IMR-90 (cell line): ENCODE measurements around the gene GALNT17. TPM values are rescaled to one million over a fixed set of nuclear protein-coding genes. Genes with fewer than 3 reads are reported as not detected.

Experiments used
- ATAC-seq: fragments of 200-7000 bp; cut with Tn5 transposase; 2 replicates; pipeline ENCODE4 v1.9.1; 2020; ENCODE audit warnings: low read depth, mild to moderate bottlenecking, moderate library complexity
- BruUV-seq: library from RNA; stranded (reverse); fragments of 400-500 nt; replicated peaks from 2 replicates; lab custom pipeline; 2021; lab: Mats Ljungman, UMichigan
- CTCF ChIA-PET: fragments of 300-600 bp; formaldehyde crosslinking; extraction: SDS; loops from one replicate; lab custom pipeline; 2021; ENCODE audit warnings: antibody characterized with exemption; lab: Yijun Ruan, JAX
- POLR2A ChIA-PET: fragments of 300-600 bp; sonication (Branson Sonifier 250); formaldehyde crosslinking; loops from one replicate; lab custom pipeline; 2022; ENCODE audit warnings: antibody characterized with exemption; ENCODE audit not compliant: unreplicated experiment; lab: Charles Lee
- DNase-seq: peaks from one replicate; pipeline ENCODE4 v3.0.0; 2013
- H2AFZ ChIP-seq: replicated peaks from 2 replicates; pipeline ENCODE3; 2013; ENCODE audit warnings: low read length, mild to moderate bottlenecking; ENCODE audit not compliant: poor library complexity
- H2AK5ac ChIP-seq: 2 replicates; pipeline ENCODE4 v1.6.1; 2013; ENCODE audit warnings: low read depth, low read length, inconsistent platforms
- H2AK9ac ChIP-seq: replicated peaks from 2 replicates; pipeline ENCODE3; 2013; ENCODE audit warnings: mild to moderate bottlenecking, low read depth, low read length, moderate library complexity; ENCODE audit not compliant: poor library complexity
- H2BK120ac ChIP-seq: 2 replicates; pipeline ENCODE4 v1.6.1; 2013; ENCODE audit warnings: low read depth, low read length, inconsistent platforms
- H2BK15ac ChIP-seq: 3 replicates; pipeline ENCODE4 v1.6.1; 2013; ENCODE audit warnings: low read depth, low read length, inconsistent platforms
- H2BK20ac ChIP-seq: 2 replicates; pipeline ENCODE4 v1.6.1; 2013; ENCODE audit warnings: low read depth, mild to moderate bottlenecking, inconsistent platforms, low read length, moderate library complexity
- H2BK5ac ChIP-seq: 2 replicates; pipeline ENCODE4 v1.6.1; 2013; ENCODE audit warnings: mild to moderate bottlenecking, low read depth, low read length, inconsistent platforms; ENCODE audit not compliant: poor library complexity, severe bottlenecking
- H3K14ac ChIP-seq: replicated peaks from 2 replicates; pipeline ENCODE4 v1.6.1; 2013; ENCODE audit warnings: low read depth, low read length, inconsistent platforms
- H3K18ac ChIP-seq: 2 replicates; pipeline ENCODE4 v1.6.1; 2013; ENCODE audit warnings: low read depth, low read length, control low read depth
- H3K23ac ChIP-seq: 2 replicates; pipeline ENCODE4 v1.6.1; 2013; ENCODE audit warnings: low read depth, low read length, inconsistent platforms
- H3K27ac ChIP-seq: 2 replicates; pipeline ENCODE4 v1.5.1; 2013; ENCODE audit warnings: mild to moderate bottlenecking, control low read depth, low read length; ENCODE audit not compliant: insufficient read depth
- H3K27me3 ChIP-seq: 2 replicates; pipeline ENCODE4 v1.6.1; 2013; ENCODE audit warnings: low read length; ENCODE audit not compliant: control insufficient read depth, insufficient read depth
- H3K36me3 ChIP-seq: 2 replicates; pipeline ENCODE4 v1.6.1; 2013; ENCODE audit warnings: low read length, mixed read lengths; ENCODE audit not compliant: control insufficient read depth, insufficient read depth
- H3K4ac ChIP-seq: 2 replicates; pipeline ENCODE4 v1.6.1; 2013; ENCODE audit warnings: low read depth, low read length, inconsistent platforms
- H3K4me1 ChIP-seq: 2 replicates; pipeline ENCODE4 v1.6.1; 2013; ENCODE audit warnings: low read length, mixed read lengths; ENCODE audit not compliant: control insufficient read depth, insufficient read depth
- H3K4me2 ChIP-seq: 2 replicates; pipeline ENCODE4 v1.6.1; 2013; ENCODE audit warnings: low read depth, mild to moderate bottlenecking, control low read depth, low read length, moderate library complexity
- H3K4me3 ChIP-seq: 2 replicates; pipeline ENCODE4 v1.5.1; 2013; ENCODE audit warnings: low read depth, mild to moderate bottlenecking, control low read depth, low read length, moderate library complexity; ENCODE audit not compliant: insufficient read depth
- H3K56ac ChIP-seq: 2 replicates; pipeline ENCODE4 v1.6.1; 2013; ENCODE audit warnings: low read length, inconsistent platforms; ENCODE audit not compliant: insufficient read depth; ENCODE audit errors: extremely low read depth
- H3K79me1 ChIP-seq, 2 experiments: 2 replicates each; pipeline ENCODE4 v1.6.1; 2013; ENCODE audit warnings: low read length in 2 of 2, inconsistent platforms in 1 of 2, low read depth in 1 of 2
- H3K9ac ChIP-seq: 2 replicates; pipeline ENCODE4 v1.6.1; 2013; ENCODE audit warnings: low read depth, low read length, control low read depth
- H3K9me1 ChIP-seq: 2 replicates; pipeline ENCODE4 v1.6.1; 2013; ENCODE audit warnings: low read length, inconsistent platforms; ENCODE audit not compliant: insufficient read depth
- H3K9me3 ChIP-seq: 2 replicates; pipeline ENCODE4 v1.6.1; 2013; ENCODE audit warnings: low read length; ENCODE audit not compliant: control insufficient read depth, insufficient read depth
- H4K20me1 ChIP-seq: 2 replicates; pipeline ENCODE4 v1.6.1; 2013; ENCODE audit warnings: low read length, inconsistent platforms; ENCODE audit not compliant: insufficient read depth
- H4K5ac ChIP-seq: 2 replicates; pipeline ENCODE4 v1.6.1; 2013; ENCODE audit warnings: mild to moderate bottlenecking, low read depth, low read length, control low read depth
- H4K8ac ChIP-seq, 2 experiments: 2 replicates each; pipeline ENCODE4 v1.6.1; 2013; ENCODE audit warnings: low read depth in 2 of 2, low read length in 2 of 2, control low read depth in 1 of 2, inconsistent platforms in 1 of 2
- H4K91ac ChIP-seq: 2 replicates; pipeline ENCODE4 v1.6.1; 2013; ENCODE audit warnings: low read depth, low read length, inconsistent platforms; ENCODE audit not compliant: insufficient read depth
- BHLHE40 ChIP-seq: fragments of 150-350 bp; IDR thresholded peaks from 2 replicates; pipeline ENCODE4 v1.6.1; 2016; ENCODE audit warnings: mild to moderate bottlenecking, low read depth, low read length
- CHD1 ChIP-seq: IDR thresholded peaks from 2 replicates; pipeline ENCODE4 v1.6.1; 2012; ENCODE audit warnings: low read depth, low read length, improper control_type of control experiment
- MXI1 ChIP-seq: IDR thresholded peaks from 2 replicates; pipeline ENCODE4 v1.6.1; 2012; ENCODE audit warnings: low read depth, mild to moderate bottlenecking, low read length, moderate library complexity, borderline replicate concordance
- NFE2L2 ChIP-seq: fragments of 150-350 bp; IDR thresholded peaks from 2 replicates; pipeline ENCODE4 v1.6.1; 2016; ENCODE audit warnings: low read depth, mild to moderate bottlenecking, low read length
- RAD21 ChIP-seq: IDR thresholded peaks from 2 replicates; pipeline ENCODE4 v1.6.1; 2012; ENCODE audit warnings: low read length, improper control_type of control experiment
- SMC3 ChIP-seq: fragments of 150-350 bp; IDR thresholded peaks from 2 replicates; pipeline ENCODE4 v1.6.1; 2016; ENCODE audit warnings: low read depth, mild to moderate bottlenecking, antibody characterized with exemption, low read length, moderate library complexity
- WGBS, 2 experiments: methylation state at CpG; one replicate each; pipeline versions ENCODE4 v1.1.5 to v1.1.7; 2013; ENCODE audit warnings: missing lambda C conversion rate in 2 of 2; ENCODE audit not compliant: insufficient read length in 1 of 2; ENCODE audit errors: extremely low coverage in 2 of 2; 5-methylcytosine and 5-hydroxymethylcytosine counted together
- dilution Hi-C: fragments of 300-500 bp; cut with HindIII; formaldehyde crosslinking; loops from one replicate; pipeline ENCODE4 v1.14.3; 2018; ENCODE audit warnings: low sequenced_read_pairs; ENCODE audit not compliant: unreplicated experiment
- in situ Hi-C: fragments of 300-500 bp; cut with MboI; formaldehyde crosslinking; loops from 3 replicates; pipeline ENCODE4 v1.14.3; 2019; ENCODE audit warnings: low sequenced_read_pairs, inconsistent platforms, mixed read lengths
- intact Hi-C: fragments of 100-400 bp; cut with micrococcal nuclease; formaldehyde crosslinking; loops from 2 replicates; pipeline ENCODE4 v1.10.0; 2022
- polyA plus RNA-seq, 3 experiments: library from polyadenylated mRNA; depleted of rRNA; stranded (reverse); fragments of >200 nt; gene quantifications; 2 replicates each; pipeline ENCODE4 v1.2.3, GENCODE V29; 2012; ENCODE audit warnings: low replicate concordance in 1 of 3
- total RNA-seq: library from RNA; depleted of rRNA; stranded (reverse); fragments of >200 nt; gene quantifications from 2 replicates; pipeline ENCODE4 v1.2.3, GENCODE V29; 2012

GALNT17 gene
- total and polyA plus RNA-seq, 2 of the 4 experiments (the other 2 are of a cell fraction): not detected

GRCh38 chr7:71130031-71130679 is 1.8 kb upstream of the GALNT17 start:
- Histone ChIP-seq H3K56ac (no peak overlapping the region), H2BK20ac (no peak overlapping the region), H3K14ac (no peak overlapping the region), H3K4ac (no peak overlapping the region), H3K27me3 (no peaks in the 10 kb centered on the region), H3K27ac (no peak overlapping the region), H2AK9ac (no peak overlapping the region), H3K4me2 (no peak overlapping the region), H2BK15ac (no peak overlapping the region), H3K9me3 (peaks cover 4% of the 10 kb centered on the region), H3K79me1 (no peaks in the 10 kb centered on the region), H3K4me3 (no peak overlapping the region), H3K18ac (no peak overlapping the region), H4K8ac (no peak overlapping the region), H4K20me1 (no peaks in the 10 kb centered on the region), H2BK120ac (no peak overlapping the region), H3K23ac (no peak overlapping the region), H3K36me3 (no peaks in the 10 kb centered on the region), H4K91ac (no peak overlapping the region), H3K9ac (no peak overlapping the region), H3K4me1 (no peaks in the 10 kb centered on the region), H2AFZ (no peak overlapping the region), H4K5ac (no peak overlapping the region), H2AK5ac (no peak overlapping the region), H2BK5ac (no peak overlapping the region), H3K9me1 (no peaks in the 10 kb centered on the region)
- ChIA-PET CTCF (no interaction called here), POLR2A (no interaction called here)
- DNase-seq (no peak), ATAC-seq (no peak)
- dilution Hi-C loops (no loop called here), in situ Hi-C loops (no loop called here), intact Hi-C loops (no loop called here)
- no CpG with 5 or more reads among the region's 5 CpGs for WGBS, 2 experiments
- BruUV-seq: no TSS peak
- TF ChIP-seq MXI1: no peak
- TF ChIP-seq SMC3: no peak
- no peak for TF ChIP-seq BHLHE40
- no peak for TF ChIP-seq NFE2L2
- no peak for TF ChIP-seq CHD1
- no peak for TF ChIP-seq RAD21
